Keratinocyte (primary cell): ENCODE measurements around the gene FLYWCH2. TPM values are rescaled to one million over a fixed set of nuclear protein-coding genes. Genes with fewer than 3 reads are reported as not detected.

Experiments
- DNase-seq: peaks from one replicate; pipeline ENCODE4 v3.0.0-alpha.2; 2011; ENCODE audit warnings: low read depth, missing footprints, low spot score
- FAIRE-seq: peaks from 2 replicates; lab custom pipeline; 2011; peaks lifted over from hg19 to GRCh38; lab: Jason Lieb, UNC
- H2AFZ ChIP-seq: 2 replicates; pipeline ENCODE4 v1.6.0; 2012; ENCODE audit warnings: low read length, control low read depth, inconsistent platforms; ENCODE audit not compliant: control insufficient read depth
- H3K27ac ChIP-seq: 2 replicates; pipeline ENCODE4 v1.5.1; 2011; ENCODE audit warnings: low read length; ENCODE audit not compliant: control insufficient read depth, insufficient read depth
- H3K27me3 ChIP-seq: 3 replicates; pipeline ENCODE4 v1.6.0; 2011; ENCODE audit warnings: low read length; ENCODE audit not compliant: control insufficient read depth, insufficient read depth; ENCODE audit errors: extremely low read depth
- H3K36me3 ChIP-seq, 2 experiments: 2 replicates in 1 of 2; 3 replicates in 1 of 2; pipeline ENCODE4 v1.5.1; 2011; ENCODE audit warnings: low read length in 2 of 2, mild to moderate bottlenecking in 1 of 2; ENCODE audit not compliant: control insufficient read depth in 2 of 2, insufficient read depth in 2 of 2; ENCODE audit errors: extremely low read depth in 1 of 2
- H3K4me1 ChIP-seq: 3 replicates; pipeline ENCODE4 v1.5.1; 2011; ENCODE audit warnings: low read length; ENCODE audit not compliant: control insufficient read depth, insufficient read depth; ENCODE audit errors: extremely low read depth
- H3K4me2 ChIP-seq: 3 replicates; pipeline ENCODE4 v1.6.0; 2011; ENCODE audit warnings: low read depth, low read length; ENCODE audit not compliant: control insufficient read depth, insufficient read depth; ENCODE audit errors: extremely low read depth
- H3K4me3 ChIP-seq, 3 experiments: fragments of 200-600 bp in 1 of 3; sonication (generic) in 1 of 3; 2 replicates in 2 of 3; 3 replicates in 1 of 3; pipeline ENCODE4 v1.5.1; 2011 to 2016; ENCODE audit warnings: low read length in 3 of 3, mild to moderate bottlenecking in 3 of 3, control low read depth in 2 of 3, inconsistent platforms in 1 of 3, low read depth in 1 of 3, mixed read lengths in 1 of 3, mixed run types in 1 of 3, moderate library complexity in 1 of 3; ENCODE audit not compliant: control insufficient read depth in 2 of 3, insufficient read depth in 2 of 3; ENCODE audit errors: extremely low read depth in 1 of 3
- H3K79me2 ChIP-seq: 2 replicates; pipeline ENCODE4 v1.6.0; 2012; ENCODE audit warnings: low read length; ENCODE audit not compliant: control insufficient read depth, insufficient read depth
- H3K9ac ChIP-seq: 3 replicates; pipeline ENCODE4 v1.6.0; 2011; ENCODE audit warnings: low read length; ENCODE audit not compliant: control insufficient read depth, insufficient read depth; ENCODE audit errors: extremely low read depth
- H3K9me1 ChIP-seq: 3 replicates; pipeline ENCODE4 v1.6.0; 2011; ENCODE audit warnings: low read length; ENCODE audit not compliant: control insufficient read depth, insufficient read depth; ENCODE audit errors: extremely low read depth
- H3K9me3 ChIP-seq: 2 replicates; pipeline ENCODE4 v1.5.1; 2012; ENCODE audit warnings: low read depth, low read length; ENCODE audit not compliant: control insufficient read depth
- H4K20me1 ChIP-seq: 3 replicates; pipeline ENCODE4 v1.6.0; 2011; ENCODE audit warnings: low read length; ENCODE audit not compliant: control insufficient read depth, insufficient read depth; ENCODE audit errors: extremely low read depth
- EZH2 ChIP-seq: IDR thresholded peaks from one replicate; pipeline ENCODE4 v1.6.1; 2012; ENCODE audit warnings: inconsistent platforms, mild to moderate bottlenecking, low read length, moderate library complexity
- dilution Hi-C: fragments of 300-500 bp; cut with MboI; formaldehyde crosslinking; loops from one replicate; pipeline ENCODE4 v1.7.0; 2020; ENCODE audit warnings: low sequenced_read_pairs; ENCODE audit not compliant: extremely low pct_ligation_motif_present
- polyA plus RNA-seq, 5 experiments: library from polyadenylated mRNA; depleted of rRNA in 3 of 5; stranded (reverse) in 3 of 5; stranded (forward) in 1 of 5; unstranded in 1 of 5; fragments of >200 nt; gene quantifications; 1 replicate in 1 of 5; 2 replicates in 3 of 5; 3 replicates in 1 of 5; pipeline versions ENCODE4 v1.2.1 to v1.2.3, GENCODE V29; 2011 to 2012; ENCODE audit warnings: missing spikeins in 2 of 5, low read depth in 1 of 5, low replicate concordance in 1 of 5
- TF ChIP-seq, protein P1 (sequence below), 3 experiments: IDR thresholded peaks in 1 of 3; conservative IDR thresholded peaks in 1 of 3; optimal IDR thresholded peaks in 1 of 3; 2 replicates in 2 of 3; 3 replicates in 1 of 3; pipeline versions ENCODE3 to v1.5.1; 2011; ENCODE audit warnings: low read length in 3 of 3, mild to moderate bottlenecking in 3 of 3, moderate library complexity in 2 of 3, control low read depth in 1 of 3, inconsistent platforms in 1 of 3; ENCODE audit not compliant: insufficient read depth in 2 of 3; ENCODE audit errors: extremely low read depth in 1 of 3

Gene FLYWCH2
- polyA plus RNA-seq, 1 donor (not counting 4 experiments of a cell fraction or from before 2014, with no cell fraction given) = 10.1 TPM

DNA sequence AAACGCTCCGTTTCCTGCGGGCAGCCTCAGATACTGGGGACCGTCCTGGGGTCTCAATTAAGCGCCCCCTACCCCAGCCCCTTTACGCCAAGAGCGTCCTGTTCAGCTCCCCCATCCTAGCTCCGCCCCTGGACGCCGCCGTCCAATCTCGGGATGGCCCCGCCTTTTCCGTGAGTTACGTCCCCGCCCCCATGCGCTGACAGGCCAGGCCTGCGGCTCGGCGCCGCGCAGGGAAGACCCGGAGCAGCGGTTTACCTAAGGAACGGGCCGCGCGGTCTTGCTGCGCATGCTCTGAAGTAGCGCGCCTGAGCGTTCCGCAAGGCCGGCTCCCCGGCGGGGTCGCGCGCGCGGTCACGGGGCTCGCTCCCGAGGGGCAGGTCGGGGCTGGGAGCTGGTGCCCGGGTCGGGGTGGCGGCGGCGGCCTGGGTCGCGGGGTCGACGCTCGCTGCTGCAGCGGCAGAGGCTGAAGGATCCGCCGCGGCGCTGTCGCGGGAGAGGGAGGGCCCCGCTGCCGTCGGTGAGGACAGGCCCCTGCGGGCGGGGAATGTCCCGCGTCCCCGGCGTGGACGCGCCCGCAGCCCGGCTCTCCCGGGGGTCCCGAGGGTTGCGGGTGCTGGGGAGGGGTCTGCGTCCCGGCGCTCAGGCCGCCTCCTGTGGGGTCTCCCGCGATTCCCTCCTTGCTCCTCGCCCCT, 28.8 kb downstream of the FLYWCH2 start, which contains the start of gene FLYWCH1:
TSS of gene FLYWCH1 (plus strand) at position 294 of the 692 bp plus-strand sequence. CDS start 17,755 bp downstream, outside the sequence.
- Histone ChIP-seq H4K20me1 (no peaks in the 10 kb centered on the region), H3K36me3 (peaks cover 8 to 15% of the 10 kb centered on the region in 2 experiments), H3K27ac (peak within 1 kb of the TSS; percentile 70), H3K4me1 (peaks cover 28% of the 10 kb centered on the region), H3K4me3 (peak within 1 kb of the TSS; percentile 70 to 86 (median 80)), H3K9me1 (no peaks in the 10 kb centered on the region), H3K9me3 (no peaks in the 10 kb centered on the region), H2AFZ (peak within 1 kb of the TSS; percentile 96), H3K79me2 (peaks cover 19% of the 10 kb centered on the region), H3K4me2 (peak within 1 kb of the TSS; percentile 99), H3K9ac (peak within 1 kb of the TSS; percentile 82), H3K27me3 (no peaks in the 10 kb centered on the region)
- TF ChIP-seq, protein P1, sequence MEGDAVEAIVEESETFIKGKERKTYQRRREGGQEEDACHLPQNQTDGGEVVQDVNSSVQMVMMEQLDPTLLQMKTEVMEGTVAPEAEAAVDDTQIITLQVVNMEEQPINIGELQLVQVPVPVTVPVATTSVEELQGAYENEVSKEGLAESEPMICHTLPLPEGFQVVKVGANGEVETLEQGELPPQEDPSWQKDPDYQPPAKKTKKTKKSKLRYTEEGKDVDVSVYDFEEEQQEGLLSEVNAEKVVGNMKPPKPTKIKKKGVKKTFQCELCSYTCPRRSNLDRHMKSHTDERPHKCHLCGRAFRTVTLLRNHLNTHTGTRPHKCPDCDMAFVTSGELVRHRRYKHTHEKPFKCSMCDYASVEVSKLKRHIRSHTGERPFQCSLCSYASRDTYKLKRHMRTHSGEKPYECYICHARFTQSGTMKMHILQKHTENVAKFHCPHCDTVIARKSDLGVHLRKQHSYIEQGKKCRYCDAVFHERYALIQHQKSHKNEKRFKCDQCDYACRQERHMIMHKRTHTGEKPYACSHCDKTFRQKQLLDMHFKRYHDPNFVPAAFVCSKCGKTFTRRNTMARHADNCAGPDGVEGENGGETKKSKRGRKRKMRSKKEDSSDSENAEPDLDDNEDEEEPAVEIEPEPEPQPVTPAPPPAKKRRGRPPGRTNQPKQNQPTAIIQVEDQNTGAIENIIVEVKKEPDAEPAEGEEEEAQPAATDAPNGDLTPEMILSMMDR (optimal IDR thresholded peaks at IDR 0.05 in 1 of 3, IDR thresholded peaks at IDR 0.05 in 1 of 3, conservative IDR thresholded peaks at IDR 0.05 in 1 of 3; ENCODE audit: extremely low read depth in 1 of 3, insufficient read depth in 2 of 3, low read length in 3 of 3) = no peak
- TF ChIP-seq EZH2 = no peak
- DNase-seq (peak; percentile 89), FAIRE-seq (peak; percentile 23)
- dilution Hi-C loops = no loop called here

DNA sequence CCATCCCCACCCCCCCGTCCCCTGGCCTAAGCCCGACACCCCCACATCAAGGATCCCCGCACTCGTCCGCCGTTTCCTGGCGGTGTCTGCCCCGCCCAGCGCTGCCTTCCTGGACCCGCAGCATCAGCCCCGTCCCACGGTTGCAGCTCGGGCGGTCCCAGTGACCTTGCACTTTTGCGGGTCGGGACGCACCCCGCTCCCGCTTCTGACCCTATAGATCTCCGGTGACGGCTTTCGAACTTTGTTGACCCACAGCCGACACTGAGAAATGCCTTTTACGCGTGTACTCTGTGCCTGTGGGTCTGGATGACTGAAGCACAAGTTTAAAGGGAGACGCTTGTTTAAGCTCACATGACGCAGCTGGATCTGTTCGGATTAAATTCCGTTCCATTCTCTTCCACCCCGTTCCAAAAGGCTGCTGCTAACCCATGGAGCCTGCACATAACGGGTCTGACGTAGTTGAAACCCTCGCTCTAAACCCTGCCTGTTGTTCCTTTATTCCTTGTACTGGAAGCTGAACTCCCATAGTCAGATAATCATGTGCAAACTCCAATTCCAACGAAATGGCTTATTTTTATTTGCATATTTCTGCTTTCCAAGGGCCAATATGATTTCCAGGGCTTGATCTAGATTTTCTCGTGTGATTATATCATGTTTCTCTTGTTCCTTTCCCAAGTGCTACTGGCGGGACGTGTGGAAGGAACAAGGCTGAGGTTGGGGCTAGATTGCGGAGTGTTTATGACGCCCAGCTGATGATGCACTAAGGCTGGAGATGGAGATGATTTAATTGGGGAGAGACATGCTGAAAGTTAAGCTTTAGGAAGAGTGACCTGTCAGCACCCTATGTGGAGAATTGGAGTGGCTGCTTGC, 29.6 kb downstream of the FLYWCH2 start:
- TF ChIP-seq, protein P1 (optimal IDR thresholded peaks at IDR 0.05 in 1 of 3, IDR thresholded peaks at IDR 0.05 in 1 of 3, conservative IDR thresholded peaks at IDR 0.05 in 1 of 3; ENCODE audit: extremely low read depth in 1 of 3, insufficient read depth in 2 of 3, low read length in 3 of 3) = no peak
- no peak for TF ChIP-seq EZH2
- Histone ChIP-seq H3K9ac (peak overlapping the region; percentile 82), H3K9me3 (no peaks in the 10 kb centered on the region), H2AFZ (peak overlapping the region; percentile 68), H3K4me3 (peak overlapping the region; percentile 70 to 86 (median 80)), H3K4me2 (peak overlapping the region; percentile 99), H4K20me1 (no peaks in the 10 kb centered on the region), H3K27ac (peak overlapping the region; percentile 70), H3K79me2 (peaks cover 19% of the 10 kb centered on the region), H3K9me1 (no peaks in the 10 kb centered on the region), H3K4me1 (peaks cover 25% of the 10 kb centered on the region), H3K36me3 (peaks cover 8 to 15% of the 10 kb centered on the region in 2 experiments), H3K27me3 (no peaks in the 10 kb centered on the region)
- dilution Hi-C loops = no loop called here
- DNase-seq (no peak), FAIRE-seq (no peak)
